HG02610 (cell line): ENCODE data around the gene HES7.
"Not testable (repeated sequence)": the region's sequence is repeated elsewhere in the genome, so short reads cannot be mapped to it uniquely, and the experiment has no call there.

ENCODE experiments used
- ATAC-seq: cut with Tn5 transposase; IDR thresholded peaks from one replicate; pipeline ENCODE4 v1.9.1; 2021; ENCODE audit warnings: mild to moderate bottlenecking, moderate library complexity; ENCODE audit not compliant: unreplicated experiment

The HES7 gene

DNA sequence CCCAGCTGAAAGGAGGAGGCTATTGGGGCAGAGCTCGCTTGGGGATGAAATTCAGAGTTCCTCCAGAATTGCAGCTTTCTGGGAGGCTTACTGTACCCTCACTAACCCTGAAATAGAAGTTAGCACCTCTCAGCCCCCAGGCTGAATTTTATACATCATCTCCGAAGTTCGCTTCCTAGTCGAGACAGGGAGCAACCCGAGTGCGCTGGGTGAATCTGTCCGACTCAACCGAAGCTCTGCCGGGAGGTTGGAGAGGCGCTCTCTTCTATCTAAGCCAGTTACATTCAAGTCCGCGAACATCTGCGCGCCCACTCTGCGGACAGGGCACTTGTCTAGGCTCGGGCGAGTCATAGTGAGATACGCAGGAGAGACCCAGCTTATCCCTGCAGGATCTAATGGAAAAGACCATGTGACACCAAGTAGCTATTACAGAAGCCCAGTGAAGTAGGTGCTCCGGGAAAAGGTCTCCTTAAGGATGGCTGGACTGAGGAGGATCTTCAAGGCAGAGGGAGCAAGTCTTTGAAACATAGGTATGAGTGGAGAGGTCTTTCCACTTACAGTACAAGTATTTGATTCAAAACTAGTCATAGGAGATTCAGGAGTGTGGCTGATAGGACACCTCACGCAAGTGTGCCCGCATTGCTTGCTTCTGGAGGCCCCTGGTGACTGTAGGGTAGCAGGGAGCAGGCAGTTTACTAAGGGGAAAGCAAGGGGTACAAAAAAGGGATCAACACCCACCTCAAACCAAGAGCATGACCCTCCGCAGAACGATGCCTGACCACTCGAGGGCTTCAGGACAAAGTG is 646 bp upstream of the HES7 start:
- ATAC-seq = no peak

DNA sequence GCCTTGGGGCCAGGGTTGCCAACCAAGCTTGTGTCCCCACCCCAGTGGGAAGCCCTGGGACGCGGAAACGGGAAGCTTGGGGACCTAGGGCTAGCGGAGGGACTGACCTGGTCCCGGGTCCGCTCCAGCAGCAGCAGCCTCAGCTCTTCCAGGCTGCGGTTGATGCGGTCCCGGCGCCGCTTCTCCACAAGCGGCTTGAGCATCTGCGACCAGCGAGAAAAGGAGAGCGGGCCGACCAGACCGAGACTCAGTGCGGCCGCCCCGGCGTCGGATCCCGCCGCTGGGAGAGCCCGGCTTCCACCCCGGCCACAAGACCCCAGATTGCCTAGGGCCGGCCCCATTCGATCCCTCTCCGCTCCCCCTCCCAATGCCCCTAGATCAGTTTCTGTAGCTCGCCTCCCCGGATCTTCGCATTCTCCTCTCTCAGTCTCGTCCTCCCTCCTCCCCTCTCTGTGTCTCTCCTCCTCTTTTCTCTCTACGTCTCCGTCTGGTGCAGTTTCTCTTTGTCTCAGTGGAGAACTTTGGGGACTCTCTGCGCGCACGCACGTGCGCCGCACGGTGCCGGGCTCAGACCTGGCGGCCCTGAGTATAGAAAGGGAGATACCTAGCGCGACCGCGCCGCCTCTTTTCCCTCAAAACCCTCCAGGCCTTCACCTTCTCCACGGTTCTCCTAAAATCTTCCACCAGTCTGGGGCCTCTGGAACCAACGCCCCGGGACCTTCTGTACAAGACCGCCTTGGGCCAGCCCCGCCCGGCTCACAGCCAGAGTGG is 797 bp downstream of the HES7 start:
- no peak for ATAC-seq

DNA sequence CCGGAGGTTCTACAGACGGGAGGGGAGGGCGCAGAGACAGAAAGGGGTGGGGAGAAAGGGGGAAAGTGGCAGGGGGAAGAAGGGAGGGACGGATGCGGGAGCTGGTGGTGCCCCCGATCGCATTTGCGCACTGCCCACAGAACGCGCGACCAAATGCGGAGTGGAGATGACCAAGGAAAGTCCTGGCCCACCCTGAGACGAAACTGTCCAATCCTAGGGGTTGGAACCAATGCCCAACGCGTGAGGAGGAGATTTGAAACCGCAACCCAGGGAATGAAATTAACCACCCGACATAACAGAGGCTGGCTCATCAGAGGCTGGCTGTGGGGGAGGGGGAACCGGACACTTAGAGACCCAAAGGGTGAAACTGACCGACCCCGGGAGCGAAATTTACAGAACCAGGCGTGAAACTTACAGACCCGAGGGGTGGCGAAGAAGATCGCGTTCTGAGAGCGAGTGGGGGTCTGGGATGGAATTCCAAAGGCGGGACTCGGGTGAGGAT is 1.4 kb downstream of the HES7 start:
- ATAC-seq = no peak

DNA sequence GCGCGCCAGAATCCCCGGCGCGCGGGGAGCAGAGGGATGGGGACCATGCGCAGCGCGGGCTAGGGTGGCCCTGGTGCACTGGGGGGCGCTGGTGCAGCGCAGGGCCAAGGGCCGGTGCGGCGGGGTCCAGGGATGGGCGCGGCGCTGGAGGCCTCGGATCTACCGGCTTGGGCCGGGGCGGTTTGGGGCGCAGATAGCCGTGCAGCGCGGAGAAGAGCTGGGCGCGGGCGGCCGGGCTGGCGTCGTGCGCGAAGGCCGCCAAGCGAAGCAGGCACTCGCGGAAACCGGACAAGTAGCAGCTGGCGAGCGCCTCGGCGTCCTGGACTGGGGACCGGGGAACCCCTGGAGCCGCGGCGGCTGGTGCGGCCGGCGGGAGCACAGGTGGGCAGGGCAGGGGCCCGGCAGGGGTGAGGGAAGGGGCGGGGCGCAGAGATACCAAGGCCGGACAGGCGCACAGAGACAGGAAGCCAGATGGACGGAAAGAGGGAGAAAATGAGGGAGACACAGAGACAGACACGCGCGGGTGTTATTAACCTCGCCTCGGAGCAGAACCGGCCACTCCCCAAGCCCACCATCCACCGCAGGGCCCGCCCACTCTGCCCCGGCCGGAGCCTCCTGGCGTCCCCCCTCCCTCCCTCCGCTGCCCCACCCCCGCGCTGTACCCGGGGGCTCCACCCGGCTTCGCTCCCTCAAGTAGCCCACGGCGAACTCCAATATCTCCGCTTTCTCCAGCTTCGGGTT is 2.1 kb downstream of the HES7 start:
- peak; percentile 17 for ATAC-seq

DNA sequence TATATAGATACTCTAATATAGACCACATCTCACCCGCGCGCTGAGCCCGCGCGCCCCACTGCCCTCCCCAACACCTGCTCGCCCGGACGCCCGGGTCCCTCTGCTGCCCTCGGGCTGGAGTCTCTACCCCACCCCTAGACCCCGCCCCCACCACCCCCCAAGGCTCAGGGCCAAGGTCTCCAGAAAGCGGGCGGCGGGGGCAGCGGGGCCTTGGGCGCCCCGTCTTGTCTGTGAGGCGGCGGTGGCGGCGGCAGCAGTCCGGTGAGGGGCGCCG is 2.6 kb downstream of the HES7 start:
- no peak for ATAC-seq

DNA sequence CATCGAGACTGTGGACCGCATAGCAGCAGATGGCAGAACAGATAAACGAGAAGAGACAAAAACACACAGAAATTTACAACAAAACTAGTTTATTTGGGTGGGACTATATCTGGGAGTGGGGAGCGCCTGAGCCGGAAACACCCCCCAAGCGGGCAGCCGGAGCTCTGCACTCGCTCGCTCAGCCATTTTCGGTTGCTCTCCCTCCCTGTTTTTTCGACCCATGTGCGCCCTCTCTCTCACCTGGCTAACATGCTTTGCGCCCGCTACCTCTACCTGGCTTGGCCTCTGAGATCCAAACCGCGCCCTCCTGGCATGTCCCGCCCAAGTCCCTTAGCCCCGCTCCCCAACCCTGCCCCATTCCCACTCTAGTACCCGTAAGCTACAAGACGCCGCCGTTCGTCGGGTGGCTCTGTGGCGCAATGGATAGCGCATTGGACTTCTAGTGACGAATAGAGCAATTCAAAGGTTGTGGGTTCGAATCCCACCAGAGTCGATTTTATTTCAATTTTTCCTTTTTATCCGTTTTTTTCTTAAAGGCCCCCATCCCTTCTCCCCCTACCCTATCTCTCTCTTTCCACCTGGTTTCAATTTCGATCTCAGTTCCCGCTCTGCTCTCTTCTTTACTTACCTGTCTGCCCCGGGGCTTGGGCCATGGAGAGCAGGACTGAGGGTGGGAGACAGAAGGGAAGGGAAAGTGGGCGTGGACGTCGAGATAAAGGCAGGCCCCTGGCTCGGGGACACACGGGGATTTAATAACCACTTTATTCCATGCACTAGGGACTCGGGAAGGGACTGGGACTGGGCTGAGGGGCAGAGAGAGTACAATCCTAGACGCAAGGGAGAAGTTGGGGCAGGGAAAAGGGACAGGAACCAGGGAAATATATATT is 3.1 kb downstream of the HES7 start:
- no peak for ATAC-seq

DNA sequence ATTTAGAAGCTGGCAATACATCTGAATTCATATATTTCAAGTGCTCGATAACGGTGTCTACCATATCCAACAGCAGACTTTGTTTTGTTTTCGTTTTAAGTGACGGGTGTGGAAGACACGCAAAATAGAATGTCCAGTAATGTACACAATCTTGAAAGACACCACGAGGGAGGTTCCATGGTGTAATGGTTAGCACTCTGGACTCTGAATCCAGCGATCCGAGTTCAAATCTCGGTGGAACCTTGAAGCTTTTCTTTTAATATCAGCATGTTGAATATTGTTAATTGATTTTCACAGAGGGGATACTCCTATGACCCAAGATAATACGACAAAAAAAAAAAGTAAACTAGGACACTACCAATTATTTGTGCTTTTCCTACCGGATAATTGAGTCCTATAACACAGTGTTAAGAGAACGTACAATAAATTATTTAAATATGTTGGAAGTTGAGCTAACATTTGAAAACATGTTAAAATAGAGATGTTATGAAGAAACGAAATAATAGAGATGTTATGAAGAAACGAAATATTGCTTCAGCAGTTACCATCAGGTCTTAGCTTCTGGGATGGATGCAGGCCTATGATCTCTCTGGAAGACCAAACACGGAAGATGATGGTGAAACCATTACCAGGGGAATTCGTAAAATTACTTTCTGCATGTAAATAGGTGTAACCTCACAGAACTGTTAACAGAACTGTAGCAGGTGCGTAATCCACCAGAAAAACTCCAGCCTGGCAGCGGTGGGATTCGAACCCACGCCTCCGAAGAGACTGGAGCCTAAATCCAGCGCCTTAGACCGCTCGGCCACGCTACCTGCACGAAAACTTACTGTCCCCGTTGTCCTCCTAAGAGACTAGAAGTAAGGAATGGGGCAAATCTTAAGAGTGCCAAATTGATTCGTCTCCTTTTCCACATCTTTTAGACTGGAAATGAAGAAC is 4.1 kb downstream of the HES7 start:
- ATAC-seq = peak; percentile 27

DNA sequence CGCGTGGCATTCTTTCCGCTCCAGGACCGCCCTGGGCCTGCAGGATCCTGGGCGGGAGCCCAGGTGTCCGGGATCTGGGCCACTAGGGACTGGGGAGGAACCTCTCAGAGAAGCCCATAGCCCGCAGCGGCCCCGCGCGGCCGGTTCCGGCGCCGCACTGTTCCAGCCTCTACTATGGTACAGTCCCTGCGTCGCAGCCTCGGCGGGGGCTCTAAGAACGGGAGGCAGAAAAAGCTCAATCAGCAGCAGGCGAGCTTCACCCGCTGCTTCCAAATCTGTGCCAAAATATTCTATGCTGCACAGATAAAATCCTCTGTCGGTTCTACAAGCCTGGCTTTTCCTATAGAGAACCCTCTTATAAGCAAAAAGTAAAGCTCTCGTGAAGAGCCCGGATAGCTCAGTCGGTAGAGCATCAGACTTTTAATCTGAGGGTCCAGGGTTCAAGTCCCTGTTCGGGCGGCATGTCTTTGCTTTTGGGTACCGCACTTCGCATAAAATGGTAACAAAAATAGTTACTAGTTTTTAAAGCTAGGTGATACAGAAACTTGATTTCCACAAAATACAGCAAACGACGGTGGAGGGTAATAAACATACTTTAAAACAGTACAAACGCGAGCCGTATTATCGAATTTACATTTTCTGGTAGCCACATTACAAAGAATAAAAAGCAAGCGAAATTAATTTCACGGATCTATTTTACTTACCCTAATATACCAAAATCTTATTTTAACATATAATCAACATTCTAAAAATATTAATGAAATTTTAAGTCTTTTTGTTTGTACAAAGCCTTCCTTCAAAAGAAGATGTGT is 4.9 kb downstream of the HES7 start:
- peak; percentile 33 for ATAC-seq

DNA sequence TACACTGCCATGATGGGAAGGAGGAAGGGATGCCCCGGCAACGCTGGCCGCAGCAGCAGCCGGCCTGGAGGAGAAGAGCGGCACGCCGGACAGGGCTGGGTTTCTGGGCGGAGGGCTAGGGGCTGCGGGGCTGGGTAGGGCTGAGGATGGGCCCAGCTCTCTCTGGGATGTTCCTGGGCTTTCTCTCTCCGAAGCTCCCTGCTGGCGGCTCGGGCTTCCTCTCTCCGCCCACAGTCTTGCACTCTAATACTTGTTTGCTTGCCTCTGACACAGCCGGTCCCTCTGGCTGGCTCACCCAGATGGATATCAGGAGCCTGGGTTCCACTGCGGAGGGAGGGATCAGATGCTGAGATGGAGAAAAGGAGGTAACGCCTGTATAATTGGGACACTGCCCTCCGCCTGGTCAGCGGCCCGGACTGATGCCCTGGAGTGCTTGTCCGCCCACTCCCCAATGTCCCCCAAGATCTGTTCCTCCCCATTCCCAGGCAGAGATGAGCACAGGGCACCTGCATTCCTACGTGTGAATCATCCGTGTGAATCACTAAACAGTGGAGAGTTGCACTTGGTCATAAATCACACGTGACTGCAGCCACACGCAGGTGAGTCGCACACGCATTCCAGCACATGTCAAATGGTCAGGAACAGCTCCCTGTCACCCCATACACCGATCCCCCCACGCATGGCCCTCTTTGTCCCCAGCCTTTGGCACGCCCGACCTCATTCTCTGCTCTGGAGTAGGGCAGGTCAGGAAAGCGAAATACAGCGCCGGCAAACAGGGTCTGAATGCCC is 5.7 kb downstream of the HES7 start, which contains the start of gene ALOXE3:
Gene ALOXE3 (minus strand): TSS at position 535 of the 789 bp plus-strand sequence. CDS start 524 bp downstream, at position 11.
- ATAC-seq = no peak

DNA sequence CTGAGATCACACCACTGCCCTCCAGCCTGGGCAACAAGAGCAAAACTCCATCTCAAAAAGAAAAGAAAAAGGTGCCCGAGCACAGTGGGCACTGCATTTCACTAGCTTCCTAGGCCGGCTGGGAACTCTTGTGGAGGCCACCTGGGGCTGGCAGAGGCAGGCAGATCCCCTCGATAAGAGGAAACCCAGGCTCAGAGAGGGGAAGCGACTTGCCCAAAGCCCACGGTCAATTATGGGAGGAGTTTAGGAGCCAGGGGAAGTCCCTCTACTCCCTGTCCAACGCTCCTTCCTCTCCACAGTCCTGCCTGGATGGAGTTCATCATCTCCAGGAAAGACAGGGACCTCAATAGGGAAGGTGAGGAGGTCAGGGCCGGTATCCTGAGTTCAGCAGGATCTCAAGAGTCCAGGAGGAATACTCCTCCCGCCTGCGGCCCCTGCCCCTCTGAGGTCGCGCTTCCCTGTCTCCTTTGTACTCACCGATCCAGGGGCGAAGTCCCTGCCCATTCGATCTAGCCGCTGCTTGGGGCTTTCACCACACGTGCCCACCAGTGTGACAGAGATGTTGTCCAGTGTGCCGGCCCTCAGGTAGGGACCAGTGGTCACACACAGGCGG is 6.4 kb downstream of the HES7 start:
- ATAC-seq = no peak

DNA sequence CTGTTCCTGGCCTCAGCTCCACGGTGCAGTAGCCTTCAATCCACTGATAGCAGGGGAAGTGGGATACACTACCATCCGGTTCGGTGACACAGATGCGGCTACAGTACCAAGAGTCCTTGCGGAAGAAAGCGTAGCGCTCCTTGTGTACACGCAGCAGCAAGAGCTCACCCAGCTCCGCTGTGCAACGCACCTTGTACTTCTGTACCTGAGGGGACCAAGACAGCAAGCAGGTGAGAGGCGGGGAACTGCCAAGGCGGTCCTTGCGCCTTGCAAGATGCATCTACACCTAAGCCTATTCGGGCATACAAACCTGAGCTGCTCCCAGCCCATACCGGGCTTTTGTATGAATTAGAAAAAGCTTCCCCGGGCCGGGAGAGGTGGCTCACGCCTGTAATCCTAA is 7.1 kb downstream of the HES7 start:
- ATAC-seq = no peak

DNA sequence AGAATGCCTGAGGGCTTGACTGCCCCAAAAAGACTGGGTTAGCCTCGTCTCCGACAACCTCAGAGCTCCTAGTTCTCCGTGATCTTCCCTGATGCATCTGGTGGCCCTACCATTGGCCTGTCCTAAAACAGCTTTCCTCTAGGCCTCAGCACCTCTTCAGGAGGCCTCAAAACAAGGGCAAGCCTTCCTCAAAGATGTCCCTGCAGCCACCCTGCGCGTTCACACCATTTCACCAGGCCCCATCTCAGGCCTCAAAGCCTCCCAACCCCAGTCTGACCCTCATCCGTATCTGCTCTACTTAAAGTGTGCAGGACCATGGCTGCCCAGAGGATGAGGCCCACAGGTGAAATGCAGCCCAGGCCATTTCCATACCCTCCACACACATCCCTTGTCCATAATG is 13.0 kb downstream of the HES7 start:
- ATAC-seq = no peak

DNA sequence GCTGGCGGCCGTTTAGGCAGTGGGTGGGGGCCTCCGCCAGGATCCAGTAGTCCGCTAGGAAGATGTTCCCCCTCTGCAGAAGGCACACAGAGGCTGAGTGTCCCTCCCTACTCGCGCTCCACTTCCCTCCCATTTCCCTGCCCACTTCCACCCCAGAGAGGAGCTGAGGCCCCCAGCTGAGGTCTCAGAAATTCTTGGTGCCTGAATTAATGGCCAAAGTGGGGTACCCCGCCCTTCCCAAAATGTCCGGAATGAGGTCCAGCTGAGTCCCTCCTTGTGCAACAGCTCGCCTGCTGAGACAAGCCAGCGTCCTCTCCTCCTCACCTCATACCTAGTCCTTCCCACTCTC is 13.5 kb downstream of the HES7 start:
- ATAC-seq = no peak

DNA sequence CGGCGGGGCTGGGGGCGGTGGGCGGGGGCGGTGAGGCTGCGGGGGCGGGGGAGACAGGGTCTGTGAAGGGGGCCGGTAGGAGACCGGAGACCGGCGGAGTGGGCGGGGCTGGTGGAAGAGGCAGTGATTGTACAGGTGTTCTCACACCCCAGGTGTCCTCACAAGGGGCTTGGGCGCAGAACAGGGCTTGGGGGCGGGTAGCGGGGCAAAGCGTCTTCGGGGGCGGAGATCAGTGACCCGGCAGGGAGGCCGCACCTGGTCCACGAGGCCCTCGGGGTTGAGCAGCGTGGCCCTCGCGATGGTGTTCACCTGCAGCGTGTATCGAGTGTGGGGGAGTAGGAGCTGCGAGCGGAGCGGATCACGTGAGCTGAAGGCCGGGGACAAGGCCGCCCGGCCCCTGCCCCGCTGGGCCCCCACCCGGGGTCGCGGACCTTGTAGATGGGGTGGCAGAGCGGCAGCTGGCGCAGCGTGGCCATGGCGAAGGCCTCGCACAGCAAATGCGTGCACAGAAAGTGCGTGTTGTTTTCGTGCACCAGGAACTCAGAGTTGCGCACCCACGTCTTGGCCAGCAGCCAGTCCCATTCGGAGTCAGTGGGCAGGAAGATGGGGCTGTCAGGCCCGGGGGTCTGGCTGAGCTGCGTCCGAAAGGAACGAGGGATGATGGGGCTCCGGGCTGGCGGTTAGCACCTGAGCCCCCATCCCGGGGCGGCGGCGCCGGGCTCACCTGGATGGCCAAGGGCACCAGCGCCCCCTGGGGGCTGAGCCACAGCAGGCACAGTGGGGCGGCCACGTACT is 14.0 kb downstream of the HES7 start:
- ATAC-seq = peak; percentile 50

DNA sequence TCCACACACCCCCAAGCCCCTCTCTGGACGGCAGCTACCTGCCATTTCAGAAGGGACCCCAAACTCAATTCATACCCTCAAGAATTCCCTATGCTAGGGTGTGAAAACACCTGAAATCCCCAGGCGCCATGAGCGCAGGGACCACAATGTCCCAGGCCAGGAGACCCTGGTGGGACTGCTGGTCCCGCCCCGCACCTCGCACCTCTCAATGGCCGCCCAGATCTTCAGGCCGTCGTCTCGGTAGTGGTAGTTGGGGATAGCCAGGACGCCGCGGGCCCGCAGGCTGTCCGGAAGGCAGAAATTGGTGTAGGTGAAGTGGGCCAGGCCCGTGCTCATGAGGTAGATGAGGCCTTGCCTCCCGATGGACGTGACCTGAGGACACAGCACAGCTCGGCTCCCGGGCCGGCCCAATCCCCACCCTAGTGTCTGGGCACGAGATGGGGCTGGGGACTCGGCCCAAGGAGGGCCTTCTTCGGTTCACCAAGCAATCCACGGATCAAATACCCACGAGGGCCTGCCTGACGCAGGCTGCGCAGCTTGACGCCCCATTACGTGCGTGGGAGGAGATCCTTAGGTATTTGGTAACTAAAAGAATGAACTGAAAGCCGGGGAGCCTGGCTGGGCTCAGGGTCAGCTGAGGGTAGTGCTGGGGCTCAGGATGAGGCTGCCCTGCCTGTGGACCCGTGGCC is 14.8 kb downstream of the HES7 start:
- no peak for ATAC-seq

DNA sequence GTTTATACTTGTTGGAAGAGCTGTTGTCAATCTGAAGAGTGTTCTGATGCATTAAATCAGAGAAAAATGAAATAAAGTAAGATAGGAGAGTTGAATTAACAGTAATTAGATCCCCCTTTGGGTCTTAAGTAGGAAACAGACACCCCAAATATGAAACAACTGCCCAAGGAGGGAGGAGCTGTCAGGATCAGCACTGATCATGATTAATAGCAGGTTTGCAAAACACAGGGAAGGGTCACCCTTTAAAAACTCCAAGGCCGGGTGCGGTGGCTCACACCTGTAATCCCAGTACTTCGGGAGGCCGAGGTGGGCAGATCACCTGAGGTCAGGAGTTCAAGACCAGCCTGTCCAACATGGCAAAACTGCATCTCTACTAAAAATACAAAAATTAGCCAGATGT is 16.9 kb downstream of the HES7 start:
- not testable (repeated sequence) for ATAC-seq
